GM12891 (cell line): ENCODE data around the gene BTD.

Experiments used
- DNase-seq: peaks from one replicate; pipeline ENCODE4 v3.0.0; 2011; ENCODE audit warnings: low spot score; ENCODE audit not compliant: insufficient read length
- FAIRE-seq: peaks from 2 replicates; lab custom pipeline; 2011; peaks lifted over from hg19 to GRCh38; lab: Jason Lieb, UNC
- PAX5 ChIP-seq: IDR thresholded peaks from 2 replicates; pipeline ENCODE4 v1.6.1; 2011; ENCODE audit warnings: low read length, moderate library complexity, mild to moderate bottlenecking; ENCODE audit not compliant: insufficient read depth, severe bottlenecking
- POLR2A ChIP-seq: IDR thresholded peaks from 2 replicates; pipeline ENCODE4 v1.6.1; 2011; ENCODE audit warnings: low read depth, low read length, control low read depth
- POLR2AphosphoS5 ChIP-seq: IDR thresholded peaks from 2 replicates; pipeline ENCODE4 v1.6.1; 2011; ENCODE audit warnings: low read depth, low read length, control low read depth
- POU2F2 ChIP-seq: IDR thresholded peaks from 2 replicates; pipeline ENCODE4 v1.6.1; 2011; ENCODE audit warnings: low read depth, mild to moderate bottlenecking, control low read depth, low read length, moderate library complexity
- SPI1 ChIP-seq: IDR thresholded peaks from 2 replicates; pipeline ENCODE4 v1.6.1; 2011; ENCODE audit warnings: low read depth, low read length, control low read depth
- TAF1 ChIP-seq: IDR thresholded peaks from 2 replicates; pipeline ENCODE4 v1.6.1; 2011; ENCODE audit warnings: low read depth, low read length, control low read depth

BTD gene

GRCh38 chr3:15636028-15636709, 34.6 kb downstream of the BTD start:
- no peak for TF ChIP-seq SPI1
- no peak for TF ChIP-seq POLR2A
- no peak for TF ChIP-seq POLR2AphosphoS5
- no peak for TF ChIP-seq PAX5
- TF ChIP-seq TAF1, result no peak
- TF ChIP-seq POU2F2, result no peak
- DNase-seq, result no peak
- FAIRE-seq, result no peak

DNA sequence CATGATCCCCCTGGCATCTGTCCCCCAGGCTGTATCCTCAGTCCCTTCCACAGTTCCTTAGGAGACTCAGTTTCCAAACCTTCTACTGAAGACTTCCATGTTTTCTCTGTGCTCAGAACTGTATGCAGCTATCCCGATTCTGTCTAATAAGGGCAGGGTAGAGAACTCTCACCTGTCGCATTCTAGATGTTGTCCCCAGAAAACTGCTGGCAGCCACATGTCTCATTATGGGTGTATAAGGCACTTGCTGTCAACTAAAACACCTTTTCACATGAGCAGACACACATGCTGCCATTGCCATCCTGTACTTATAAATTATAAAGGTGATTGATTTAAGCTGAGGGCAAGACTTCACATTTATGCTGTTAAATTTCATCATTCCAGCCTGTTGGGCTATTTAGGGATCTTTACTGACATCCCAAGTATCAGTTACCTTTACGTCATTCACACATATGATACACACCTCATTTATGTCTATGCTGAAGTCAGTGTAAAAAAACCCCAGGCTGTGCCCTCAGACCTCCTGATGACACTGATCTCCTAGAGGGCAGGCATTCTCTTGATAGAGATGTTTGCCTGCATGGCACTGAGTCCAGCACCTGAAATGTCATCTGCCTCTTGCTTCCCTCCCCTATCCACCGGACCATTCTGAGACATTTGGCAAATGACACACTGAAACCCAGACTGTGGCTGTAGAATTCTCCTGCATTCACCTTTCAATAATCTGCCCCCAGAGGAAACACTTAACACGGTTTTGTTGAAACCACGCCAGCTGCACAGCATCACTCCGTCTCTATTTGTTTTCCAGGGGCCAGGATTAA, 35.8 kb downstream of the BTD start:
- FAIRE-seq (peak; percentile 31), DNase-seq (no peak)
- TF ChIP-seq PAX5, result no peak
- no peak for TF ChIP-seq SPI1
- no peak for TF ChIP-seq POLR2A
- no peak for TF ChIP-seq POU2F2
- TF ChIP-seq POLR2AphosphoS5, result no peak
- no peak for TF ChIP-seq TAF1

- TF ChIP-seq POLR2A (no peak), PAX5 (no peak), POU2F2 (no peak), SPI1 (no peak), TAF1 (no peak)
- DNase-seq (no peak), FAIRE-seq (peak; percentile 58)
Measured at GRCh38 chr3:15638193-15638890, 36.8 kb downstream of the BTD start.

DNA sequence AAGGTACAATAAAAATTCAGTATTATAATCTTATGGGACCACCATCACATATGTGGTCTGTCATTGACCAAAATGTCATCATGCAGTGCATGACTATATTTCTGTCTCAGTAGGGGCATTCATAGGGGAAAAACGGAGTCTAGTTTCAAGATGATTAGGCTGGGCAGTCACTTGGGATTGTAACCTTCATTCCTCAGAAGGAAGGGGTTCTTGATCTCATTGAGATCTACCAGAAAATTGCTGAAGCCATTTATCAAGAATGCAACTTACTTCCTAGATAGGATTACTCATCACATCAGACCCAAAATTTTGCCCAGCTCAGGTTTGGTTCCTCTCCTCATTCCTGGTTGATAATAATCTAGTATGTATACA, 37.3 kb downstream of the BTD start:
- no peak for FAIRE-seq
- no peak for DNase-seq
- TF ChIP-seq POLR2A (no peak), PAX5 (no peak), POU2F2 (no peak), TAF1 (no peak), SPI1 (no peak), POLR2AphosphoS5 (no peak)

- FAIRE-seq, result no peak
- no peak for DNase-seq
- TF ChIP-seq TAF1, result no peak
- TF ChIP-seq SPI1, result no peak
- TF ChIP-seq POLR2AphosphoS5, result no peak
- TF ChIP-seq PAX5, result no peak
- TF ChIP-seq POLR2A, result no peak
- TF ChIP-seq POU2F2, result no peak
Measured at GRCh38 chr3:15645246-15645645, 43.7 kb downstream of the BTD start.

- DNase-seq, result no peak
- TF ChIP-seq PAX5, result no peak
- no peak for TF ChIP-seq POLR2AphosphoS5
- no peak for TF ChIP-seq POLR2A
- TF ChIP-seq SPI1, result no peak
- TF ChIP-seq TAF1, result no peak
- TF ChIP-seq POU2F2, result no peak
- no peak for FAIRE-seq
Measured at GRCh38 chr3:15645740-15646501, 44.4 kb downstream of the BTD start.

- DNase-seq, result no peak
- TF ChIP-seq SPI1 (no peak), PAX5 (no peak), POU2F2 (no peak), POLR2A (no peak), POLR2AphosphoS5 (no peak), TAF1 (no peak)
- peak; percentile 50 for FAIRE-seq
Measured at GRCh38 chr3:15646851-15647511, 45.4 kb downstream of the BTD start.

- FAIRE-seq (peak; percentile 91), DNase-seq (peak; percentile 47)
- peak; percentile 97 for TF ChIP-seq SPI1
- peak; percentile 46 for TF ChIP-seq PAX5
- TF ChIP-seq POU2F2, result peak; percentile 79
- no peak for TF ChIP-seq TAF1
- no peak for TF ChIP-seq POLR2A
- TF ChIP-seq POLR2AphosphoS5, result no peak
Measured at GRCh38 chr3:15647611-15648167, 46.1 kb downstream of the BTD start.
